ENCODE results near the gene CARNS1. TPM values are rescaled to one million over a fixed set of nuclear protein-coding genes. Genes with fewer than 3 reads are reported as not detected.

The CARNS1 gene
- total and polyA plus RNA-seq, 2 of the 13 experiments (the other 11 are each of a cell fraction or from before 2014, with no cell fraction given): not detected

- TF ChIP-seq ZHX2 (IDR thresholded peaks at IDR 0.05; ENCODE audit: low read depth) (no peak), ZHX2 (CRISPR knock-in tag; IDR thresholded peaks at IDR 0.05; ENCODE audit: borderline replicate concordance) (no peak), ETV5 (CRISPR knock-in tag; IDR thresholded peaks at IDR 0.05; ENCODE audit: borderline replicate concordance) (peak; percentile 73; the same call in 1 of the 2 replicates), CCDC6 (CRISPR knock-in tag; IDR thresholded peaks at IDR 0.05) (0 out of 2 replicates have a peak, but pooled peaks have one; percentile 53), IKZF1 (IDR thresholded peaks at IDR 0.05) (no peak), AGO2 (optimal IDR thresholded peaks at IDR 0.05; ENCODE audit: low read depth, low read length) (peak; percentile 11), TEF (CRISPR knock-in tag; IDR thresholded peaks at IDR 0.05) (no peak), ZBTB10 (CRISPR knock-in tag; IDR thresholded peaks at IDR 0.05; ENCODE audit: borderline replicate concordance) (no peak), PHF8 (CRISPR knock-in tag; IDR thresholded peaks at IDR 0.05) (peak; percentile 65), KDM1A (CRISPR knock-in tag; IDR thresholded peaks at IDR 0.05) (no peak)
- TF ChIP-seq, protein P1, sequence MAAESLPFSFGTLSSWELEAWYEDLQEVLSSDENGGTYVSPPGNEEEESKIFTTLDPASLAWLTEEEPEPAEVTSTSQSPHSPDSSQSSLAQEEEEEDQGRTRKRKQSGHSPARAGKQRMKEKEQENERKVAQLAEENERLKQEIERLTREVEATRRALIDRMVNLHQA (CRISPR knock-in tag; IDR thresholded peaks at IDR 0.05): no peak
- TF ChIP-seq, protein P2, sequence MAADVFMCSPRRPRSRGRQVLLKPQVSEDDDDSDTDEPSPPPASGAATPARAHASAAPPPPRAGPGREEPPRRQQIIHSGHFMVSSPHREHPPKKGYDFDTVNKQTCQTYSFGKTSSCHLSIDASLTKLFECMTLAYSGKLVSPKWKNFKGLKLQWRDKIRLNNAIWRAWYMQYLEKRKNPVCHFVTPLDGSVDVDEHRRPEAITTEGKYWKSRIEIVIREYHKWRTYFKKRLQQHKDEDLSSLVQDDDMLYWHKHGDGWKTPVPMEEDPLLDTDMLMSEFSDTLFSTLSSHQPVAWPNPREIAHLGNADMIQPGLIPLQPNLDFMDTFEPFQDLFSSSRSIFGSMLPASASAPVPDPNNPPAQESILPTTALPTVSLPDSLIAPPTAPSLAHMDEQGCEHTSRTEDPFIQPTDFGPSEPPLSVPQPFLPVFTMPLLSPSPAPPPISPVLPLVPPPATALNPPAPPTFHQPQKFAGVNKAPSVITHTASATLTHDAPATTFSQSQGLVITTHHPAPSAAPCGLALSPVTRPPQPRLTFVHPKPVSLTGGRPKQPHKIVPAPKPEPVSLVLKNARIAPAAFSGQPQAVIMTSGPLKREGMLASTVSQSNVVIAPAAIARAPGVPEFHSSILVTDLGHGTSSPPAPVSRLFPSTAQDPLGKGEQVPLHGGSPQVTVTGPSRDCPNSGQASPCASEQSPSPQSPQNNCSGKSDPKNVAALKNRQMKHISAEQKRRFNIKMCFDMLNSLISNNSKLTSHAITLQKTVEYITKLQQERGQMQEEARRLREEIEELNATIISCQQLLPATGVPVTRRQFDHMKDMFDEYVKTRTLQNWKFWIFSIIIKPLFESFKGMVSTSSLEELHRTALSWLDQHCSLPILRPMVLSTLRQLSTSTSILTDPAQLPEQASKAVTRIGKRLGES (CRISPR knock-in tag; IDR thresholded peaks at IDR 0.05; ENCODE audit: borderline replicate concordance): no peak
- TF ChIP-seq, protein P3, sequence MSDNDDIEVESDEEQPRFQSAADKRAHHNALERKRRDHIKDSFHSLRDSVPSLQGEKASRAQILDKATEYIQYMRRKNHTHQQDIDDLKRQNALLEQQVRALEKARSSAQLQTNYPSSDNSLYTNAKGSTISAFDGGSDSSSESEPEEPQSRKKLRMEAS (IDR thresholded peaks at IDR 0.05): peak; percentile 74
- TF ChIP-seq, protein P4, sequence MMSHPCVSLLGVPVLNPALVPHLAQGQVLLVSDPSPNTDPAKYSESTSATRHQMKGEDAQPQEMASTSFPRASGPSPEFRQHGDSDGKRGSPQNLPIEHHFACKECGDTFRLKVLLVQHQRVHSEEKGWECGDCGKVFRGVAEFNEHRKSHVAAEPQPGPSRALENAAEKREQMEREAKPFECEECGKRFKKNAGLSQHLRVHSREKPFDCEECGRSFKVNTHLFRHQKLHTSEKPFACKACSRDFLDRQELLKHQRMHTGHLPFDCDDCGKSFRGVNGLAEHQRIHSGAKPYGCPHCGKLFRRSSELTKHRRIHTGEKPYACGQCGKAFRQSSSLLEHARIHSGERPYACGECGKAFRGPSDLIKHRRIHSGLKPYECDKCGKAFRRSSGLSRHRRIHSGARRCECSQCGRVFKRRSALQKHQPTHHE (CRISPR knock-in tag; IDR thresholded peaks at IDR 0.05; ENCODE audit: borderline replicate concordance): no peak
These were observed 13.8 kb upstream of the CARNS1 start, which contains the start of gene PPP1CA (continued) for GRCh38 chr11:67401495-67402191.
